RKO (cell line): ENCODE measurements around the gene VPS37C.
A peak's percentile ranks its signal among the peaks of the same experiment; 100 is the strongest.
"Not testable (repeated sequence)": the region's sequence is repeated elsewhere in the genome, so short reads cannot be mapped to it uniquely, and the experiment has no call there.

Source experiments
- DNase-seq: peaks from one replicate; pipeline ENCODE4 v3.0.0-alpha.2; 2016; ENCODE audit warnings: low spot score

Gene VPS37C

DNA sequence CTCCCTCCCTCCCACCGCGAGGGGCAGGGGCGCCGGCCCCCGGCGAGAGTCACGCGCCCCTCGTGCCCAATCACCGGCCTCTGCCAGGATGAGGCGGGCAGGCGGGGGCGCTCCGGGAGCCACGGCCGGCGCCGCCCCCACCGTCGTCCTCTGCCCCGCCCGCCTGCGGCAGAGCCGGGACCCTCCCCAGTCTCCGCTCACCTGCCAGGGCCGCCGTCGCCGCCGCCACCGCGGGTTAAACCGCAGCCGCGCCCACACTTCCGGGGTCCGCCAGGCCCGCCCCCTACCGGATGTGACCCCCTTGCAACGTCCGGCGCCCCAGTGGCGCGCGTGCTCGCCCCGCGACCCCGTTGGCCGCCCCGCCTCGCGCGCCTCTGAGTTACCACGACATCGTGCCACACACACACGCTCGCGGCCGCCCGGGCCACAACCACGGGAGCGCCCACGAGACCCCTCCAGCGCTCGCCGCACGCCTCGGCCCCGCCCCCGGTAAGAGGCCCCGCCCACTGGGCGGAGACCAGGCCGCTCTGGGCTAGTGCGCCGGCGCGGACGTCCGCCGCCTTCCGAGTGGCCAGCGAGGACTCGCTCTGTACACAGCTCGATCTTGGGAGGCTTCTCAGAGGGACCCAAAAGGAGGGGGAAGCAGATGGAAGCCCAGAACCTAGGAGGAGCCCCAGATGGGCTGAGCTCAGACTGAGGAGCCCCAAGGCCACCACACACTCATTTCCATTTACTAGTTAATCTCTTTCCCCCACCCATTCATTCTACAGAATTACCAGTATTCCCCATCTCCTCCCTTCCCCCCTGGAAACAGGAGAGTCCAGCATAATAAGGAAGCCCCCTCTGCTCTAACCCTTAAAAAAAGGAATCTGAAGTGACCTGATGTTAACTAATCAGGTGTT is at the start of gene VPS37C:
Gene VPS37C (minus strand): TSS at position 237 of the 902 bp plus-strand sequence. CDS start 22,597 bp downstream, outside the sequence.
- DNase-seq: peak; percentile 86

DNA sequence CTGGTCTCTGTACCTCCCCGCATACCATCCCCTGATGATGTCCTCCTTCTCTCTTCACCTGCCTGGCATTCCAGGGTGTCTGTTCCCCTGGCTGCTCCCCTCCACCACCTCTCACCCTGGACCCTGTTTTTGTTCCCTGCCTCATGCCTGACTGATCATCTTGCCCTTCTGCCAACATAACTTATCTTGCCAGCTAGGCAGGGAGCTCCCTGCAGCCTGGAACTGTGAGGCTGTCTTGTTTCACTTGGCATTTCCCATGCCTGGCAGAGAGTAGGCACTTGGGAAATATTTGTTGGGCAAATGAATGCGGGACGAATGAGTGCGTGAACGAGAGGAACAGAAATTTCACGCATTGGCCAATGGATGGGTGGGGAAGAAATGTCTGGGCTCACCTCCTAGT is 49.4 kb upstream of the VPS37C start:
- DNase-seq: not testable (repeated sequence)

DNA sequence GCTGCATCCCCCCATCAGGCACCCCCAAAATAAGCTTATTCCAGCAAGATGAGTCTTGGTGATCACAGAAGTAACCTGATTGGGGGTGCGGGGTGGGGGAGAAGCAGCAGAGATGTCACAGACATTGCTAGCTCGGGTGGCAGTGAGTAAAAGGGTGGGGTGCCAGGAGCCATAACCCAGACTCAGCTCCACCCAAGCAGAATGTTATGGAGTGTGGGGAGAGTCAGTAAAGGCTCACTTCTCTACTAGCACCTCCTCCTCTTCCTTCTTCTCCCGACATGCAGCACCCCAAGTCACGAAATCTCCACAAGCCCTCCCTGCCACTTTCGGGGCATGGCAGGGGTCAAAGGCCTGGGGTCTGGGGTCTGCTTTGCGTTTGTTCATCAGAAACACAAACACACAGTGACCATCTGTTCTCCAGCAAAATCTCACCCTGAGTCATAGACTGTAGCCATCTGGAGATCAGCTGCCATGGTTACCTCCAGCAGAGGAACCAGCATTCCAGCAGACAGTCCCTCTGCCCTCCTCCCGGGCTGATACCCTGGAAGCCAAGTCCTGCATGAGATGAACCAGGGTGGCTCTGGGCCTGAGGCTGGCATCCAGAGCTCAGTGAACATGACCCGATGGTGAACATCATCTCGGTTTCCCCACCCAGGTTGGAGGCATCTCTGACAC is 46.5 kb upstream of the VPS37C start:
- not testable (repeated sequence) for DNase-seq

GRCh38 chr11:61204502-61205059 is 43.4 kb upstream of the VPS37C start:
- not testable (repeated sequence) for DNase-seq

- DNase-seq: not testable (repeated sequence)
Observed at GRCh38 chr11:61203873-61204272, 42.6 kb upstream of the VPS37C start.

DNA sequence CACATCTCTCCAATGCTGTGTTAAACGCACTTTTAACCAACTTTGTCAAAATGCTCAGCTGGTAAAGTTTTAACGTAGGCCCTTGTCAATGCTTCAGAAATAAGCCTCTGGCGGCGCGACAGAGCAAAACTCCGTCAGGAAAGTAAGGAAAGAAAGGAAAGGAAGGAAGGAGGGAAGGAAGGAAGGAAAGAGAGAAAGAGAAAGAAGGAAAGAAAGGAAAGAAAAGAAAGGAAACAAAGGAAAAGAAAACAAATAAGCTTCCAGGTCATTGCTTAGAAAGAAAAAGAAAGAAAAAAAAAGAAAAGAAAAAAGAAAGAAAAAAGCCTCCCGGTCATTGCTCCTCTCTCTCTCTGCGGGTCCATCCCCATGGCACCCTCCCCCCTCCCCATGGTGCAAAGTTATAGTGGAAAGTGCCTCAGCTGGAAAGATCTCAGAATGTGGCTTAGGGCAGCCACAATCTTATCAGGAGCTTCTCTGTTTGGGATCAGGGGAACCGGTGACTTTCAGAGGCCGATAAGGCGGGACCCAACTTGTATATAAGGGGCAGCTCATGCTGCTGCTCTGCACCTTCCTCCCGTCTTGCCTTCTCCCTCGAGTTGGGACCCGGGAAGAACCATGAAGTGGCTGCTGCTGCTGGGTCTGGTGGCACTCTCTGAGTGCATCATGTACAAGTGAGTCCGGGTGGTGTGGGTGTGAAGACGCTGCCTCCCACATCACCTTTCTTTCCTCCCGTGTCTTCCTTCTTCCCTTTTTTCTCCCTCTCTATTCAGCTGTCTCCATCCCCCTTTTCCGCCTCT is 41.9 kb upstream of the VPS37C start, which contains the start of gene PGA3:
Gene PGA3 (plus strand): TSS at position 566 of the 797 bp plus-strand sequence. CDS start 50 bp downstream, at position 616.
- not testable (repeated sequence) for DNase-seq

DNA sequence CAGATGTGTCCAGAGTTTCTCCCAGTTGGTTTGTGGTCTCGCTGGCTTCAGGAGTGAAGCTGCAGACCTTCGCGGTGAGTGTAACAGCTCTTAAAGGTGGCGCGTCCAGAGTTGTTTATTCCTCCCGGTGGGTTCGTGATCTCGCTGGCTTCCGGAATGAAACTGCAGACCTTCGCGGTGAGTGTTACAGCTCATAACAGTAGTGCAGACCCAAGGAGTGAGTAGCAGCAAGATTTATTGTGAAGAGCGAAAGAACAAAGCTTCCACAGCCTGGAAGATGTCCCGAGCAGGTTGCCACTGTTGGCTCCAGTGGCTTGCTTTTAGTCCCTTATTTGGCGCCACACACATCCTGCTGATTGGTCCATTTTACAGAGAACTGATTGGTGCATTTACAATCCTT is 40.2 kb upstream of the VPS37C start:
- DNase-seq: no peak

DNA sequence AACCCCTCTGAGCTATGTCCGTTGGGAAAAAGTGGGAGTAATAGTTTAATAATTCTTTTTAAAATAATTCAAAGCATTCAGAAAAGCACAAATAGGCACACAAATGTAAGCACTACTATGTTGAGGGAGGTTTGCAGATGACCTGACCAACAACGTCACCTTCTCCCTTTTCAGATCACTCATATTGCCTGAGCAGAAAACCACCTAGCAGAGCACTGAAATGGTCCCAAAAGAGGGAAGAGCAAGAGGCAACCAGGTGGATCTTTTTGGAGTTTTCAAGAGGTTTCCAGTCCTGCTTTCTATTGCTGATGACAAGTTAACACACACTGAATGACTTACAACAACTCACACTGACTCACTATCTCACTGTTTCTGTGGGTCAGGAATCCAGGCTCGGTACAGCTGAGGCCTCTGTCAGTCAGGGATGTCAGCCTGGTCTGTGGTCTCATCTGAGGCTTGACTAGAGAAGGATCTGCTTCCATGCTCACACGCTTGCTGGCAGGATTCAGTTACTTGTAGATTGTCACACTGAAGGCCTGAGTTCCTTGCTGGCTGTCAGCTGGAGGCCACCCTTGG is 37.8 kb upstream of the VPS37C start:
- peak; percentile 26 for DNase-seq

DNA sequence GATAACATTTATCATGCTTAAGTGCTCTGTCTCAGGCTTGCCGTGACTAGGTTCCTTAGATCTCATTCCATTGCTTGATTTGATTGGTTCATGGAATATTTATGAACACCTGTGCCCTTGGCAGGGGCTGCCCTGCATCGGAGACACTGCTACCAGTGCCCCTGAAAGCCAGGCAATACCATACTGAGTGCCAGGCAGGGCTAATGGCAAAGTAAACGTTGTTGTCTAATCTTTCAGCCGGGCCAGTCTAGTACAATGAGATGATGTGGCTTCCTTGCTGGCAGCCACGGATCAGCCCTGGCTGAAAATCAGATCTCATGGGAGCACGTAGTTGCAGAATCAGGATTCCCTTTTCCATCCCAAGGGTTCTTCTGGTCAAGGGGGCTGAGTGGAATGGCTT is 37.1 kb upstream of the VPS37C start:
- no peak for DNase-seq

GRCh38 chr11:61195719-61196118 is 34.5 kb upstream of the VPS37C start:
- DNase-seq: no peak

DNA sequence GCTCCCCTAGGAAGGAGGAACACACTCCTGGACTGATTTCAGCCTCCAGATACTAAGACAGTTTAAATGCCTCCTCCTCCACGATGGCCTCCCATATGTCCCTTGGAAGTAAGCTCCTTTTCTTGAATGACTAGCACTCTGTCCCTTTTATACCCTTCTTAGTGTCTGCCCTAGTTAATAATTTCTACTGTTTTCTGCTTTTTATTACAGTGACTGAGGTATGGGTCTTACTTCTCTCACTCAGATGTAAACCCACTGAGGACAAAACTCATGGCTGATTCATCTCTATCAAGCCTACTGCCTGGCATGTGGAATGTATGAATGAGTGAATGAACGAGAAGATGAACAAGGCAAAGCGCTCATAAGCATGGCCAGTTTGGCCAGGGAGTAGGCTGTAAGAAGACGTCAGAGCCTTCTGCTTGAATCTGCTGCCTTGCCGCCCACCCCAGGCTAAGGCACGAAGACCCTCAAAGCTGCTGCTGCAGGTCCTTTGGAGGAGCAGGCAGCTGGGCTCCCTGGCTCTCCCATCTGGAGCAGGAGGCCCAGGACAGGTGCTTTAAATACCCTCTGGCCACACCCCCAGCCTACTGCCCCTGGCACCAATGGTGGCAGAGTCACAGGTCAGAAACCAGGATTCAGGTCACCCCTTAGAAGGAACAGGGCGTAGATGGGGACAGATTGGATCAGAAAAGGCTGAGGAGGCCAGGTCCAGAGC is 33.9 kb upstream of the VPS37C start:
- no peak for DNase-seq

GRCh38 chr11:61194169-61194671 is 33.0 kb upstream of the VPS37C start:
- no peak for DNase-seq

- no peak for DNase-seq
Observed at GRCh38 chr11:61193596-61193995, 32.4 kb upstream of the VPS37C start.

- DNase-seq: no peak
Observed at GRCh38 chr11:61189933-61190332, 28.7 kb upstream of the VPS37C start.

- peak; percentile 77 for DNase-seq
Observed at GRCh38 chr11:61187505-61188130, 26.4 kb upstream of the VPS37C start.

DNA sequence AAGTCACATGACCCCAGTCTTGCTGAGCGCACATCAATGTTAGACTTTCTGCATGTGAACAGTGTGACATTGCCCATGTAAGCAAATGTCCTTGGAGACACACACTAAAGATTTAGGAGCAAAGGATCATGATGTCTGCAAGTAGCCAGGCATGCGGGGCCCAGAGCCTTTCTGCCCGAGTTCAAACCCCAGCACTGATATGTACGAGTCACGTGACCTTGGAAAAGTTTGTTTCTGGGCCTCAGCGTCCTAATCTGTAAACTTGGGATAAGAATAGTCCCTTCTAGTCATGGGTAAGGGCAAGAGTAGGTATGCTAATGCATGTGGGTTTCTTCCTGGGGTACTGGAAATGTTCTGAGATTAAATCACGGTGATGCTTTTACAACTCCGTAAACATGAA is 25.3 kb upstream of the VPS37C start:
- no peak for DNase-seq

DNA sequence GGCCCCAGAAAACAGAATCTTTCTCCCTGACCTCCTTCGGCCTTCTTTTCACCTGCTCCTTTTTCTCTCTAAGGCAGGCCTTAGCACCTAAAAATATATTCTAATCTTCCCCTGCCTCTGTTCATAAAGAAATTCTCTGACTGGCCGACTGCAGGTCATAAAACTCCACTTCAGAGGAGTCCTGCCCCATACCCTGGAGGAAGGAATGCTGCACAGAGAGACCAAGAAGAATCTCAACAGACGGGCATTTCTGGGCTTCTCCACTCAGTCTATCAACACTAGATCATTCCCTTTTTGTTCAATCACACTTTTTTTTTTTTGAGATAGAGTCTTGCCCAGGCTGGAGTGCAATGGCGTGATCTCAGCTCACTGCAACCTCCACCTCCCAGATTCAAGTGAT is 22.4 kb upstream of the VPS37C start:
- DNase-seq: no peak

DNA sequence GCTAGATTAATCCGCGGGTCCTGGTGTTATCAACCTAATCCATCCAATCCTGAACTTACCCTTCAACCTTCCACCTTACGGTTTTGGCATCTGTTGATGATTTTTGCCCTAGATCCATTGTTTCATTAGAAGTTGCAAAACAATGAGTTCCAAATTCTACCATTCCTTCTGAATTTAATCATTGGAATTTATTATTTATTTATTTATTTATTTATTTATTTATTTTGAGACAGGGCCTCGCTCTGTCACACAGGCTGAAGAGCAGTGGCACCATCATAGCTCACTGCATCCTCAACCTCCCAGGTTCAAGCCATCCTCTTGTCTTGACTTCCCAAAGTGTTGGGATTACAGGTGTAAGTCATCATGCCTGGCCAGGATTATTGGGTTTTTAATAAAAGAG is 20.3 kb upstream of the VPS37C start:
- DNase-seq: no peak

DNA sequence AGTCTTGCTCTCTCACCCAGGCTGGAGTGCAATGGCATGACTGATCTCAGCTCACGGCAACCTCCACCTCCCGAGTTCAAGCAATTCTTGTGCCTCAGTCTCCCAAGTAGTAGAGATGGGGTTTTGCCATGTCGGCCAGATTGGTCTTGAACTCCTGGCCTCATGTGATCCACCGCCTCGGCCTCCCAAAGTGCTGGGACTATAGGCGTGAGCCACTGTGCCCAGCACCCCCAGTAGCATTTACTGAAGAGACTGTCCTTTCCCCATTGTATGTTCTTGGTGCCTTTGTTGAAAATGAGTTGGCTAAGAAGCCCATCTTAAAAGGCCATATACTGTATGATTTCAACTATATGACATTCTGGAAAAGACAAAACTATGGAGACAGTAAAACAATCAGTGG is 19.0 kb upstream of the VPS37C start:
- DNase-seq: not testable (repeated sequence)

DNA sequence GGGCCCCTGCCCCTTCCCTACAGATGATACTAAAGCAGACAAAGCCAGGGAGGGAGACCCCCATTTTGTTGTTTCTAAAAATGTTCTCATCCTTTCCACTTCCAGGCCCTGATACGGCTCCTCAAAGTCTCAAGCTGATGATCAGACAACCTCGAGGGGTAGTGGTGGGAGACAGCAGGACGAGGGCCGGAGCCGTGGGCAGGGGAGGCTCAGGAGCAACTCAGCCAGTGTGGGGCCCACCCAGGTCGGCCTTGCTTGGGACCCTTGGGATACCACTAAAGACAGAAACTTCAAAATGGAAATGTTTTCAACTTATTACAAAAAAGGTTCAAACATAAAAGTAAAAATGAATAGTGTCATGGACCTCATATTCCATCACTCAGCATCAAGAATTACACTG is 15.2 kb upstream of the VPS37C start:
- DNase-seq: no peak
